ENCODE measurements around the gene SERF2. TPM values are rescaled to one million over a fixed set of nuclear protein-coding genes. Genes with fewer than 3 reads are reported as not detected.

SERF2 gene
- total and polyA plus RNA-seq, 2 of the 13 experiments (the other 11 are each of a cell fraction or from before 2014, with no cell fraction given) = 811 to 1,257 TPM

GRCh38 chr15:43771816-43772215, 20.3 kb upstream of the SERF2 start:
- H3K9ac ChIP-seq (ENCODE audit: insufficient read depth, low read depth, low read length) = no peak overlapping the region
- in situ Hi-C loops (cut with HindIII; ENCODE audit: extremely low pct_ligation_motif_present, low pct_unique_long_range_greater_than_20kb) (loop anchor here (10.0 to 25.0 kb wide), 2 partner anchors 257 to 335 kb away; partner anchors contain the start of gene MAP1A), intact Hi-C loops (cut with micrococcal nuclease; ENCODE audit: unreplicated experiment) (no loop called here)
- H3K4me2 ChIP-seq (ENCODE audit: low read depth, low read length) = no peak overlapping the region
- no peaks in the 10 kb centered on the region for H3K9me3 ChIP-seq (ENCODE audit: low read length)
- ATAC-seq (no peak), FAIRE-seq (no peak), DNase-seq (ENCODE audit: low spot score) (no peak)
- TF ChIP-seq ZBTB37 (CRISPR knock-in tag; IDR thresholded peaks at IDR 0.05) = no peak
- no peak for TF ChIP-seq ZNF33B (CRISPR knock-in tag; IDR thresholded peaks at IDR 0.05)
- no peak for TF ChIP-seq MED1 (CRISPR knock-in tag; IDR thresholded peaks at IDR 0.05)
- TF ChIP-seq ZBTB40 (IDR thresholded peaks at IDR 0.05) = no peak
- no peak for TF ChIP-seq ZBTB40 (CRISPR knock-in tag; IDR thresholded peaks at IDR 0.05)
- TF ChIP-seq TFE3 (CRISPR knock-in tag; IDR thresholded peaks at IDR 0.05) = no peak
- TF ChIP-seq CAMTA2 (CRISPR knock-in tag; IDR thresholded peaks at IDR 0.05; ENCODE audit: borderline replicate concordance) = no peak
- TF ChIP-seq ZNF710 (CRISPR knock-in tag; IDR thresholded peaks at IDR 0.05; ENCODE audit: borderline replicate concordance) = no peak
- TF ChIP-seq HNF4G (IDR thresholded peaks at IDR 0.05; ENCODE audit: borderline replicate concordance, low read depth, low read length) = no peak
- no peak for TF ChIP-seq HNF4G (CRISPR knock-in tag; IDR thresholded peaks at IDR 0.05; ENCODE audit: borderline replicate concordance, low read depth)
- H3K27ac ChIP-seq (ENCODE audit: extremely low read length, insufficient read depth, low read length) = no peak overlapping the region
- WGBS (ENCODE audit: low lambda C conversion rate) = 97% methylated on average over 2 of the region's 2 CpGs
- no TSS peak for BruUV-seq (replicated peaks)
- H3K4me3 ChIP-seq (replicated peaks in 1 of 3; ENCODE audit: insufficient read depth in 1 of 3, low read depth in 2 of 3, low read length in 3 of 3) = no peak overlapping the region
- ChIA-PET POLR2A (no interaction called here), CTCF (ENCODE audit: low intra/inter-chr PET ratio, low total read pairs) (no interaction called here)
- no peaks in the 10 kb centered on the region for H4K20me1 ChIP-seq (ENCODE audit: insufficient read depth, low read length)
- no peaks in the 10 kb centered on the region for H3K79me2 ChIP-seq (ENCODE audit: insufficient read depth, low read length)
- peaks cover 15% of the 10 kb centered on the region for H3K4me1 ChIP-seq (ENCODE audit: insufficient read depth, low read length)
- peaks cover 8 to 58% of the 10 kb centered on the region in 2 experiments for H3K36me3 ChIP-seq (replicated peaks in 1 of 2; ENCODE audit: control insufficient read depth in 1 of 2, insufficient read depth in 2 of 2, low read length in 2 of 2)
- H3K27me3 ChIP-seq (ENCODE audit: control insufficient read depth in 1 of 2, insufficient read depth in 2 of 2, low read length in 2 of 2) = no peaks in the 10 kb centered on the region
- H2AFZ ChIP-seq (ENCODE audit: low read length) = no peak overlapping the region

Measured in HepG2 (cell line).